ENCODE data around the gene ULK4.
"Not testable (repeated sequence)": the region's sequence is repeated elsewhere in the genome, so short reads cannot be mapped to it uniquely, and the experiment has no call there.

Gene ULK4

DNA sequence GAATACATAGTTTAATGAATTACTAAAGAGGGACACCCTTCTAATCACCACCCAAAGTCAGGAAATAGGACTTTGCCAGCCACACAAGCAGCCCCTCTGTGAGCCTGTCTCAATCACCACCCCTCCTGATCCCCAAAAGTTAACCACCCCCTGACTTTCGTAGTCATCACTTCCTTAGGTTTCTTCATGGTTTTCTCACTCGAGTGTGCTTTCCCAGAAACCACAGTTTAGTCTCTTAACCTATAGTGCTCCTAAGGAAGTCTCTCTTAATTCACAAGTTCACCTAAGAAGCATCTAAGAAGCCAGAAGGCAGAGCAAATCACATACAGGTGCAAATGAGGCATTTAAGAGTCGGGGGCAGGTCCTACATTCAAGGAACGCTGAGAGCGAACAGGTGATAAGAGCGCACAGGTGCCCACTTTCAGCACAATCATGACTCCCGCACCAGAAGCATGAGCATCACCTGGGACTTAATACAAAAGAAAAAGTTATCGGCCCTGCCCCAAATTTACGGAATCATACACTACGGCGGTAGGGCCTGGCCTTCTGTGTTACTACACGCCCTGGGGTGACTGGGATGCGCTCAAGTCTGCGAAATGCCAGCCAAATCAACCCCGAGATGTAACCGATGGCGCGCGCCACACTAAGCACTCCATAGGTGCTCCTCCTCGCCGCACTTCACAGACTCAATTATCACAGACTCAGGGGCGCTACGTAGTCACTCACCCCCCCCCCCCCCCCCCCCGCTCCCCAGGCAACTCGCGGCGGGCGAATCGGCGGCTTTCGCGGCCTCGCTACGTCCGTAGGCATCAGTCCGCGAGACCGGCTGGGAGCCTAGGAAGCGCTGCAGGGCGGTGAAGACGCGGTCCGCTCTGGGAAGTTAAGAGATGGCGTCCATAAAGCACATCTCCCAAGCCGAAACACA, 815 bp downstream of the ULK4 start:
- DNase-seq (ENCODE audit: low spot score) = peak; percentile 44

DNA sequence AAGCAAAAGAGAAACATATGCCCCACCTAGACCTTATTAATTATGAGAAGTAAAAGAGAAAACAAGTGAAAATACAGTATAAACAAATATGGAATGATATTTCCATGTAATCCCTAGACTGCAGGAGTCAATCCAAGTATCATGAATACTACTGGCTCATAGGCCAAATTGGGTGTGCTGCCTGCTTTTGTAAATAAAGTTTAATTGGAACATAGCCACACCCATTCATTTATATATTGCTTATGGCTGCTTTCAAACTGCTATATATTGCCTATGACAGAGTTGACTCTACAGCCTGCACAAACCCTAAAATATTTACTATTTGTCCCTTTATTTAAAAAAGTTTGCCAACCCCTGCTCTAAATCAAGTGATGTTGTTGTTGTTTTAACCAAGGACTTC, 5.3 kb downstream of the ULK4 start:
- no peak for DNase-seq (ENCODE audit: low spot score)

DNA sequence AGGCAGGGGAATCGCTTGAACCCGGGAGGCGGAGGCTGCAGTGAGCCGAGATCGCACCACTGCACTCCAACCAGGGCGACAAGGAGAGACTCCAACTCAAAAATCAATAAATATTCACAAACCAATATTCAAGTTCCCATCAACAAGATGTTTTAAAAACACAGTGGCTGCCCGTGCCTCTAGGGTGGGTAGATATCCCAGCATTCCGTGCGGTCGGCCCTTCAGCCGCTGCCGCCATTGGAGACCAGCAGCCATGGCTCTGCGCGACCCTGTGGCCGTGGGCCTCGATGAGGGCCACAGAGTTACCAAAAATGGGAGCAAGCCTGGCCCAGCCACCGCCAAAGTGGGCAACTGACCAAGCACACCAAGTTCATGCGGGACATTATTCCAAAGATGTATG, 6.7 kb downstream of the ULK4 start:
- no peak for DNase-seq (ENCODE audit: low spot score)

DNA sequence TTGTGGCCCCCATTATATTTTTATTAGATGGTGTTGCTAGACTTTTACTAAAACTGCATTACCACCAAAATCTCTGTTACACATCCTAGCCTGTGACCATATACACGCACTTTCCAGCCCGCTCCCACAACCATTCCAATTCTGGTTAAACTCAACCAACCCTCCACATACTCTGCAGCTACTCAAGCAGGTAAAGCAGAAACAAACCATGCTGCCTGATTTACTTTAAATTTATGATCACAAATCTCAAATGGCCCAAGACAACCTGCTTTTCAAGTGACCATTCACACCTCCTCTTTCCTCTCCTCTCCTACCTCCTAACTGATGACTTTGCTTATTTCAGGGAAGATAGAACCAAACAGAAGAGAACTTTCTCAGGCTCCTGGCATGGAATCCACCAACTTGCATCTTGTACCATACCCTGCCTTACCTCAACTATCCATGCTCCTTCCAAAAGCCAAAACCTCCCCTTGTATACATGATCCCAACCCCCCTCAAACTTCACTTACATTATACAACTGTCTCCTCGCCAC, 18.5 kb downstream of the ULK4 start:
- DNase-seq (ENCODE audit: low spot score) = no peak

GRCh38 chr3:41940393-41940792, 21.5 kb downstream of the ULK4 start:
- DNase-seq (ENCODE audit: low spot score) = no peak

DNA sequence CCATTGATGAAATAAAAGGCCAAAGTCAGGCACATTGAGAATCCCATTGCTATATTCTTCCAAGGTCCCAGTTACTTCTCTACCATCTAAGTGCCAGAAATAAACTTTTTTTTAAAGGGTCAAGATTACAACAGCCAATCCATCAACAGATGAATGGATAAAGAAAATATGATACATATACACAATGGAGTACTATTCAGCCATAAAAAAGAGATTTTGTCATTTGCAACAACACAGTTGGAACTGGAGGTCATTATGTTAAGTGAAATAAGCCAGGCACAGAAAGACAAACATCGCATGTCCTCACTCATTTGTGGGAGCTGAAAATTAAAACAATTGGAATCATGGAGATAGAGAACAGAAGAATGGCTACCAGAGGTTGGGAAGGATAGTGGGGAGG, 25.5 kb downstream of the ULK4 start:
- DNase-seq (ENCODE audit: low spot score) = no peak

- no peak for DNase-seq (ENCODE audit: low spot score)
These were observed 28.7 kb downstream of the ULK4 start for GRCh38 chr3:41933154-41933676.

DNA sequence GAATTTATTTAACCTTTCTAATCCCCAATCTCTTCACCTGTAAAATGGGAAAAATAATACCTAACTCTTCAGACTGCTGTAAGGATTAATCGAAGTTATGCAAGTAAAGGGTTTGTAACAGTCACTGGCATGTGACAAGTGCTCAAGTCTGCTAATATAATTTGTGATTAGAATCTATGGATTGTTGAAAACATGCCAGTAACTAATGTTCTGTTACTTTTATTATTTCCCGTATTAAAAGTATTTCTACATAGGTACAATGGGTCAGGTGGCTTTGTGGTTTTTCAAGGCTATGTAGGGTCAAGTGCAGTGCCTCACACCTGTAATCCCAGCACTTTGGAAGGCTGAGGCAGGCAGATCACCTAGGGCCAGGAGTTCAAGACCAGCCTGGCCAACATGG, 29.4 kb downstream of the ULK4 start:
- no peak for DNase-seq (ENCODE audit: low spot score)

GRCh38 chr3:41920406-41920965, 41.4 kb downstream of the ULK4 start:
- no peak for DNase-seq (ENCODE audit: low spot score)

- DNase-seq (ENCODE audit: low spot score) = no peak
These were observed 46.5 kb downstream of the ULK4 start for GRCh38 chr3:41915353-41915752.

GRCh38 chr3:41912280-41912679, 49.6 kb downstream of the ULK4 start:
- DNase-seq (ENCODE audit: low spot score) = no peak

- DNase-seq (ENCODE audit: low spot score) = no peak
These were observed 54.4 kb downstream of the ULK4 start for GRCh38 chr3:41907330-41908073.

- DNase-seq (ENCODE audit: low spot score) = no peak
These were observed 61.6 kb downstream of the ULK4 start for GRCh38 chr3:41900265-41900664.

GRCh38 chr3:41898631-41899030, 63.3 kb downstream of the ULK4 start:
- DNase-seq (ENCODE audit: low spot score) = no peak

GRCh38 chr3:41893977-41894376, 67.9 kb downstream of the ULK4 start:
- DNase-seq (ENCODE audit: low spot score) = peak; percentile 73

- no peak for DNase-seq (ENCODE audit: low spot score)
These were observed 73.4 kb downstream of the ULK4 start for GRCh38 chr3:41888368-41889076.

GRCh38 chr3:41882956-41883355, 78.9 kb downstream of the ULK4 start:
- DNase-seq (ENCODE audit: low spot score) = no peak

GRCh38 chr3:41881233-41881821, 80.6 kb downstream of the ULK4 start:
- DNase-seq (ENCODE audit: low spot score) = peak; percentile 70

DNA sequence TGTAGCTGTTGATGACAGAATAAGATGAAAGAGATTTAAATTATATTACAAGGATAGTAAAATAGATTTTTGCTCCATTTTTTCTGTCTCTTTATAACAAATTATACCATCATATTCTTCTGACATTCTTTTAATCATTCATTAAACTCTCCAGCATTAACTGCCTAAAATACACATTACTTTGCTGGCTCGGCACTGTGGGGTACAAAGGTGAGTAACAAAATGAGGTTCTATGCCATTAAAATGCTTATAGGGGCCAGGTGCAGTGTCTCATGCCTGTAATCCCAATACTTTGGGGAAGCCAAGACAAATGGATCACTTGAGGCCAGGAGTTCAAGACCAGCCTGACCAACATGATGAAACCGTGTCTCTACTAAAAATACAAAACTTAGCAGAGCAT, 81.5 kb downstream of the ULK4 start:
- no peak for DNase-seq (ENCODE audit: low spot score)

GRCh38 chr3:41877741-41878140, 84.2 kb downstream of the ULK4 start:
- not testable (repeated sequence) for DNase-seq (ENCODE audit: low spot score)

GRCh38 chr3:41874022-41874421, 87.9 kb downstream of the ULK4 start:
- no peak for DNase-seq (ENCODE audit: low spot score)
